ENCODE results near the gene ANKRD17.

DNA sequence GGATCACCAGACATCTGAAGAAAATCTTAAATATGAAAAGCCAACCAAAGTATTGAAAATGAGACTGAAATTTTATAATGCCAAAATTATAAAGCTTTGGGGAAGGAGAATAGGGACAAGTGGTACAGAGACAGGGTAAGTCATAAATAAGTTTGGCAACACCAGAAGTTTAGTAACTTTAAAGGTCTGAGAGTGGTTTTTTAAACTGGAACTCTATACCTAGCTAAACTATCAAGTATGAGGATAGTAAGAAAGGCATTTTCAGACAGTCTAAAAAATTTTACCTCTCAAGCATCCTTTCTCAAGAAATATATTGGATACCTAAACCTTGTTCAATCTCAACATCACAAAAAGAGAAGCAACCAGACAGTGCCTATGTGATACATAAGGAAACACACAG is 92.4 kb downstream of the ANKRD17 start:
- TF ChIP-seq ZNF274 (IDR thresholded peaks at IDR 0.05; ENCODE audit: low read depth, low read length): no peak
- no peak for TF ChIP-seq SUZ12 (IDR thresholded peaks at IDR 0.05; ENCODE audit: extremely low read depth, insufficient read depth, insufficient read length)

Measured in NT2/D1 (cell line).